ENCODE data around the gene NACAD. TPM values are rescaled to one million over a fixed set of nuclear protein-coding genes. Genes with fewer than 3 reads are reported as not detected.

The NACAD gene
- total RNA-seq, 2 experiments from 2014 or later: 0.10 to 0.21 TPM

DNA sequence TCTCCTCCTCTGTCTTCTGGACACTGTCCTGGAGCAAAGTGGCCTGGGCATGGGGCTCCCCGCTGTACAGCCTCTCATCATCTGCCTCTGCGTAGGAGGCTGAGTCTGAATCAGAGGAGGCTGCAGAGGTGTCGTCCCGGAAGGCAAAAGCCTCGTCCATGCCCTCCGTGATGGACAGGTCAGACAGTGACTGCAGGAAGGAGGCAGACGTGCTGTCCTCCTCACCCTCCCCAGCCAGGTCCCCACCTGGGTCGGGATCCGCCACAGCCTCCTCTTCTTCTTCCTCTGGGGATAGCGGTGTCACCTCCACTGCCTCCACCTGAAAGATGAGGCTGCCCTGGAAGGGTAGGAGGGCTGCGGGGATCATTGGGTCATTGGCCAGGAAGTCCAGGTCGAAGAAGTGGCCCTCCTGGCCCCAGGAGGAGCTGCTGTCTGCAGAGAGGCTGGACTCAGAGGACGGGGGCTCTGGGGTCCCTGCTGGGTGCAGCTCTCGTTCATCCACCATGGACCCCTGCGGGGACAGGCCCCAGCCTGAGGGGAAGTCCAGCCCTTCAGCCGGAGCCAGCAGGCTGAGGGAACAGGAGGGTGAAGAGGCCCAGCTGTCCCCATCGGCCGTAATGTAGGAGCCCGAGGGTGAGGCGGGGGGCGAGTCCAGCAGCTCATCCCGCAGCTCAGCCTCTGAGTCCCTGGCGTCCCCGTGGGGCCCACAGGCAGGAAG lies 3.7 kb downstream of the NACAD start:
- ChIA-PET CTCF (no interaction called here), POLR2A (no interaction called here)
- H3K27me3 Mint-ChIP-seq: peaks cover 11% of the 10 kb centered on the region
- H3K4me3 Mint-ChIP-seq: no peak overlapping the region
- no peak for DNase-seq
- intact Hi-C loops (cut with micrococcal nuclease): no loop called here
- no peaks in the 10 kb centered on the region for H3K36me3 Mint-ChIP-seq
- H3K4me1 Mint-ChIP-seq (ENCODE audit: low read depth): peaks cover 7% of the 10 kb centered on the region
- no peak overlapping the region for H3K27ac Mint-ChIP-seq
- H3K9me3 Mint-ChIP-seq: no peaks in the 10 kb centered on the region

DNA sequence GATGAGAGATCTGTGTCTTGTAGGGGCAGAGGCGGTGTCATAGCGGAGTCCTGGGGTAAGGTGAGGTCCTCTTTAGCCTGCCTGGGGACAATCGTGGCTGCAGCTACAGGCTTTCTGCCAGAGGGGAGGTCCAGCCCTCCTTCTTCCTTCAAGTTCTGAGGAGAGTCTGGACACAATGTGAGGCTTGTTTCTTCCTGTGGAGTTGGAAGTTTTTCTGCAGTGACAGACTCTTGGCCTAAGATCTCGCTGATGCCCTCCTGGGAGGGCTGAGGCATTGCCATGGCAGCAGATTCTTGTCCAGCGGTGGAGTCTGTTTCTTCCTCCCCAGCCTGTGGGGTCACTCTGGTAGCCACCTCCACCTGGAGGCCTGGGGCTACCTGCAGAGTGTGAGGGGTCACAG lies 4.4 kb downstream of the NACAD start:
- POLR2A ChIA-PET: no interaction called here

DNA sequence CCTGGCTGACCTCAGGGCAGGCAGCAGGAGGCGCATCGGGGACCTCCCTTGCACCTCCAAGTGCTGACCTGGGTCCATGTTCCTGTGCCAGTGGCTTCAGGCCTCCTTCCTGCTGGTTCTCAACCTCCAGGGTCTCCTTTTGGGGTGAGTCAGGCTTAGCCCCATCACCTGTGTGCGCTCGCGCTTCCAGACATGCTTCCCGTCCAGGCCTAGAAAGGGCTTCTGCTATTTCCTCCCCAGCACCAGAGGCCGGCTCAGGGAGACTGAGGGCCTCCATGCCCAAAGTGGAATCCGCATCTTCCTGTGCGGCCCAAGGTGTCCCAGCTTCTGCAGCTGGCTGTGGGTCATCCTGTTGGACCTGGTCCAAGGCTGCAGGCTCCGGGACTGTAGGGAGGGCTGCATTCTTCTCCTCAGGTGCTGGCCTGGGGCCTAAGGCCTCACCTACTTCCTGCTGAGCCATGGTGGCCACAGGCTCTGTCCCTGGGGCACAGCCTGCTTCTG lies 5.9 kb downstream of the NACAD start:
- no peaks in the 10 kb centered on the region for H3K36me3 Mint-ChIP-seq
- no peak overlapping the region for H3K4me3 Mint-ChIP-seq
- H3K27ac Mint-ChIP-seq: no peak overlapping the region
- intact Hi-C loops (cut with micrococcal nuclease): no loop called here
- H3K27me3 Mint-ChIP-seq: no peaks in the 10 kb centered on the region
- ChIA-PET CTCF (no interaction called here), POLR2A (no interaction called here)
- no peaks in the 10 kb centered on the region for H3K4me1 Mint-ChIP-seq (ENCODE audit: low read depth)
- H3K9me3 Mint-ChIP-seq: no peaks in the 10 kb centered on the region
- no peak for DNase-seq

More for the DNA sequence above, 4.4 kb downstream of the NACAD start:
- H3K27me3 Mint-ChIP-seq: peaks cover 4% of the 10 kb centered on the region
- CTCF ChIA-PET: no interaction called here
- no peak overlapping the region for H3K27ac Mint-ChIP-seq
- intact Hi-C loops (cut with micrococcal nuclease): no loop called here
- no peaks in the 10 kb centered on the region for H3K9me3 Mint-ChIP-seq
- no peak for DNase-seq
- H3K4me3 Mint-ChIP-seq: no peak overlapping the region
- peaks cover 4% of the 10 kb centered on the region for H3K4me1 Mint-ChIP-seq (ENCODE audit: low read depth)
- H3K36me3 Mint-ChIP-seq: no peaks in the 10 kb centered on the region

DNA sequence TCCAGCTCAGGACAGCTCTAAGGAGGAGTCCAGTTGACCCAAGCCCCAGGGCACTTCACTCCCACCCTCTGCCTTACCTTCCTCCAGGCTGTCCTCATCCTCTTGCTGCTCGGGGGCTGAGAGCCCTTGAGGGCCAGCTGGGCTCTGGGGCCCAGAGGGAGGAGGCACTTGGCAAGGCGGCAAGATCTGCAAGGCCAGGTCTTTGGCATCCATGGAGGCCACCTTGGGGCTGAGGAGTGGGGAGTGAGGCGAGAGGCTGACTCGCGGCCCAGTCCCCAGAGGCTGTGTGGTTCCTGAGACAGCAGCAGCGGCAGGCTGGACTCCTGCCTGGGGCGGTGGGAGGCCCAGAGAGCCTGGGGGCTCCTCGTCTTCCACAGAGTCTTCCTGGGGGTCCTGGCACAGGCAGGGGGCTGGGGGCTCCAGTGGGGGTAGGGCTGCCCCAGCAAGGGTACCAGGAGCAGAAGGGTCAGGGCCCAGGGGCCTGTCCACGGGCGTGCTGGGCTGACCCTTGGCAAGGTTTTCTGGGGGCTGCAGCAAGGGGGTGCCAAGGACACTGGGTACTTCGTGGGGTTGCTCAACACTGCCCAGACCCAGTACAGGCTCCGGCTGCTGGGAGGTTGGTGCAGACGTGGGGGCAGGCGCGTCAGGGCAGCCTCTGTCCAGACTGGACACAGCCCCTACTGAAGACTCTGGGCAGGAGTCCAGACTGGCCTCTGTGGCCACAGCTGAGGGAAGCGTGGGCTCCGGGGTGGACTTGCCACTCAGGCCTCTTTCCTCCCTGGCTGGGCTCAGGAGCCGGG lies 6.5 kb downstream of the NACAD start:
- CTCF ChIA-PET: interaction anchor here (1.4 kb wide), 1 partner anchor 54 kb away, joined by 5 read pairs; no protein-coding TSS in a partner anchor
- Mint-ChIP-seq H3K4me1 (ENCODE audit: low read depth) (no peaks in the 10 kb centered on the region), H3K4me3 (no peak overlapping the region), H3K27ac (no peak overlapping the region), H3K9me3 (no peaks in the 10 kb centered on the region), H3K36me3 (no peaks in the 10 kb centered on the region), H3K27me3 (no peaks in the 10 kb centered on the region)
- intact Hi-C loops (cut with micrococcal nuclease): no loop called here
- POLR2A ChIA-PET: no interaction called here
- DNase-seq: no peak

DNA sequence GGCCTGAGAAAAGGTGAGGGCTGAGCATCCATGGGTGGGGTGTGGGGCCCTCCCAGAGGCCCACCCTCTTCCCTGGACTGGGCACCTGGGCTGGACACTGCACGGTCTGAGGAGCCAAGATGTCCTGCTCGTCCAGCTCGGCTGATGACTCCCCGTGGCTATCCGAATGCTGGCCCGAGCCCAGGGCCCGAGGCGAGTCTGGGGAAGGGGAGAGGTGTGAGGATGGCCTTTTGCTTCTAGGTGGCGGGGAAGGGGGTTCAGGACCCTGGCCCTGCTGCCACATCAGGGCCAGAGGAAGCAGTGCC lies 7.1 kb downstream of the NACAD start:
- no peak for DNase-seq
- Mint-ChIP-seq H3K36me3 (no peaks in the 10 kb centered on the region), H3K4me1 (ENCODE audit: low read depth) (no peaks in the 10 kb centered on the region), H3K27ac (no peak overlapping the region), H3K4me3 (no peak overlapping the region), H3K27me3 (no peaks in the 10 kb centered on the region), H3K9me3 (no peaks in the 10 kb centered on the region)
- intact Hi-C loops (cut with micrococcal nuclease): no loop called here
- CTCF ChIA-PET: interaction anchor here (1.4 kb wide), 1 partner anchor 55 kb away, joined by 5 read pairs; no protein-coding TSS in a partner anchor
- POLR2A ChIA-PET: no interaction called here

DNA sequence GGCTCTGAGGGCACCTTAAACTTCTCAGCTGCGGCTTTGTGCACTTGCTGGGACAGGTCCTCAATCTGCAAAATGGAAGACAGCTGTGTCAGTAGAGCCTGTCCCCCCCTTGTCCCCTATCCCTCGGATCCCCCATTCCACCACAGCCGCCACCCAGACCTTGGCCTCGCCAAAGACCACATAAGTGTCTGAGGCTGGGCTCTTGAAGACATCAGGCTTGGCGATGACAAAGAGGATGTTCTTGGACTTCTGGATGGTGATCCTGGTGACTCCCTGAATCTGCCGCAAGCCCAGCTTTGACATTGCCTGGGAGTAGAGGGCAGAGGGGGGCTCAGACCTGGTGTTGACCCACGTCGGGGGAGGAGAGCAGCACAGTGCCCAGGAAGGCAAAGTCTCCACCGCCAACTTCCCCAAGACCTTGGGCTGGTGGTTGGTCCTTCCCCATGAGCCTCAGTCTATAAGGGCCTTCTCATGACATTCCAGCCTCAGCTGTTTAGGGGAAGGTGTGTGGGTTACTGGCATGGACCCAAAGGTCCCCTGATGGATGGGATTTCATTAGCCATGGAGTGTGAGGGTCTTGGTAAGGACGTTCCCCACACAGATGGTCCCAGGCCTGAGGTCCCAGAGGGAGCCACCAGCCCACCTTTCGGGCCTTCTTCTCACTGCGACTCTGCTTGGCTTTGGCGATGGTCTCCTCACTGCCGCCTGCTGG lies 7.7 kb downstream of the NACAD start:
- H3K27me3 Mint-ChIP-seq: no peaks in the 10 kb centered on the region
- intact Hi-C loops (cut with micrococcal nuclease): no loop called here
- no peak overlapping the region for H3K27ac Mint-ChIP-seq
- CTCF ChIA-PET: interaction anchor here (1.4 kb wide), 1 partner anchor 55 kb away, joined by 5 read pairs; no protein-coding TSS in a partner anchor
- peaks cover 3% of the 10 kb centered on the region for H3K36me3 Mint-ChIP-seq
- POLR2A ChIA-PET: interaction anchor here (0.6 kb wide), 1 partner anchor 283 kb away, joined by 3 read pairs; no protein-coding TSS in a partner anchor
- no peak for DNase-seq
- H3K4me3 Mint-ChIP-seq: no peak overlapping the region
- no peaks in the 10 kb centered on the region for H3K4me1 Mint-ChIP-seq (ENCODE audit: low read depth)
- H3K9me3 Mint-ChIP-seq: no peaks in the 10 kb centered on the region

DNA sequence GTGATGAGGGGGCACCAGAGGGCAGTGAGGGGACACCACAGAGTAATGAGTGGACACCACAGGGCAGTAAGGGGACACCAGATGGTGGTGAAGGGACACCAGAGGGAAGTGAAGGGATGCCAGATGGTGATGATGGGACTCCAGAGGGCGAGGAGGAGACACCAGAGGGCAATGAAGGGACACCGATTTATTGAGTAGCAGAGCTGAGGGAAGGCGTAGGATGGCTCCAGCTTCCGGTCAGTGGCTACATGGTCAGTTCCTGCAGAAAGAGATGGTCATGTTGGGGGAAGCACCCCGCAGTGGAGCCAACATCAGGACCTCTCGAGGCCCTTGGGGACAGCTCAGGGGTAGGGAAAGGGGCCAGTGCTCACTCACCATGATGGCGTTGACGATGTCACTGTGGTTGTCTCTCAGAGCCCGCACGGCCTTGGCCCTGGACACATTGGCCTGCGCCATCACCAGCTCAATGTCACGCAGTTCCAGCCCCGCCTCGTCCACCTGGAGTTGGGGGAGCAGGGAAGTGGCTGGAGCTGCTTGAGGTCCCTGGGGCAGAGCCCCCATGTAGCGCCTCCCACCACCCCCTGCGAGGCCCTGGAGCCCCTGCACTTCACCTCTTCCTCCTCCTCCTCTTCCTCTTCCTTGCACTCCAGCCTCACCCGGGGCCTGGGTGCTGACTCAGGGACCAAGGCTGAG lies 8.4 kb downstream of the NACAD start:
- POLR2A ChIA-PET: interaction anchor here (0.6 kb wide), 1 partner anchor 282 kb away, joined by 3 read pairs; no protein-coding TSS in a partner anchor
- H3K27me3 Mint-ChIP-seq: no peaks in the 10 kb centered on the region
- no peak overlapping the region for H3K4me3 Mint-ChIP-seq
- no peaks in the 10 kb centered on the region for H3K4me1 Mint-ChIP-seq (ENCODE audit: low read depth)
- H3K27ac Mint-ChIP-seq: no peak overlapping the region
- CTCF ChIA-PET: interaction anchor here (1.4 kb wide), 1 partner anchor 56 kb away, joined by 5 read pairs; no protein-coding TSS in a partner anchor
- H3K36me3 Mint-ChIP-seq: peaks cover 7% of the 10 kb centered on the region
- no peak for DNase-seq
- no peaks in the 10 kb centered on the region for H3K9me3 Mint-ChIP-seq
- intact Hi-C loops (cut with micrococcal nuclease): no loop called here

DNA sequence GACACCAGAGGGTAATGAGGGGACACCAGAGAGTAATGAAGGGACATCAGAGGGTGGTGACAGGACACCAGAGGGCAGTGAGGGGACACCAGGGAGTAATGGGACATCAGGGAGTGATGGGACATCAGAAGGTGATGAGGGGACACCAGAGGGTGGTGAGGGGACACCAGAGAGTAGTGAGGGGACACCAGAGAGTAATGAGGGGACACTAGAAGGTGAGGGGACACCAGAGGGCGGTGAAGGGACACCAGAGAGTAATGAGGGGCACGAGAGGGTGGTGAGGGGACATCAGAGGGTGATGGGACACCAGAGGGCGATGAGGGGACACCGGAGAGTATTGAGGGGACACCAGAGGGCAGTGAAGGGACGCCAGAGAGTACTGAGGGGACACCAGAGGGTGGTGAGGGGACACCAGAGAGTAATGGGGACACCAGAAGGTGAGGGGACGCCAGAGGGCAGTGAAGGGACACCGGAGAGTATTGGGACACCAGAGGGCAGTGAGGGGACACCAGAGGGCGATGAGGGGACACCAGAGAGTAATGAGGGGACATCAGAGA lies 10.6 kb downstream of the NACAD start:
- ChIA-PET CTCF (no interaction called here), POLR2A (no interaction called here)
- Mint-ChIP-seq H3K4me3 (no peak overlapping the region), H3K27me3 (no peaks in the 10 kb centered on the region), H3K9me3 (no peaks in the 10 kb centered on the region), H3K4me1 (ENCODE audit: low read depth) (peaks cover 2% of the 10 kb centered on the region), H3K36me3 (peaks cover 22% of the 10 kb centered on the region), H3K27ac (no peak overlapping the region)
- intact Hi-C loops (cut with micrococcal nuclease): no loop called here
- DNase-seq: peak; percentile 8

DNA sequence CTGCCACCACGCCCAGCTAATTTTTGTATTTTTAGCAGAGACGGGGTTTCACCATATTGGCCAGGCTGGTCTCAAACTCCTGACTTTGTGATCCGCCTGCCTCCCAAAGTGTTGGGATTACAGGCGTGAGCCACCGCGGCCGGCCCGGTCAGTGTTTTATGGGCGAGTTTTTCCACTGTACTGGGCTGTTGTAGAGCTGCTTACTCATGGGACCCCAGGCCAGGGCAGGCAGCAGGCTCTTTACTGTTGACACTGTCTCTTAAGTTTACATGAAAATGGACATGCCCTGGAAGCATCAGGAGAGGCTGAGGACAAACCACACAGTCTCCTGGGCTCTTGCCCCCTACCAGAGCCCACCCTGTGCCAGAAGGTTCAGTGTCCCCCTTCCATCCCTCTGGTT lies 11.2 kb downstream of the NACAD start:
- ChIA-PET POLR2A (no interaction called here), CTCF (no interaction called here)
- peaks cover 28% of the 10 kb centered on the region for H3K36me3 Mint-ChIP-seq
- H3K27ac Mint-ChIP-seq: no peak overlapping the region
- peaks cover 7% of the 10 kb centered on the region for H3K4me1 Mint-ChIP-seq (ENCODE audit: low read depth)
- peak; percentile 5 for DNase-seq
- H3K9me3 Mint-ChIP-seq: no peaks in the 10 kb centered on the region
- H3K27me3 Mint-ChIP-seq: no peaks in the 10 kb centered on the region
- intact Hi-C loops (cut with micrococcal nuclease): no loop called here
- no peak overlapping the region for H3K4me3 Mint-ChIP-seq

DNA sequence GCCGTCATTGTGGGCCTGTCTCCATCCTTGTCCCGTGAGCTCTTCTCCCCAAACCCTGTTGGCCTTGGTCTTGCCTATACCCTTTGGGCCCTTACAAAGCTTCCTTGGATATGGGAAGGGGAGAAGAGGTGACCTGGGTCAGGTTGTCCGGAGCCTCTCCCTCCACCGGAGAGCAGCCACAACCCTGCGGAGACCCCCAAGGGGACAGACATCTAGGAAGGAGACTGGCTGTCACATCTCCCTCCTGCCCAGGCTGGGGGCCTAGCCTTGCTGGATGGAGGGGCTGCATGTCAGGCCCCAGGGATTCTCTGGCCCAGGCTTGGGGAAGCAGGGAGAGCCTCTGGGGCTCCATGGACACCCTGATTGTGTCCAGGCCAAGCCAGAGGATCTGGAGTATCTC lies 11.8 kb downstream of the NACAD start:
- ChIA-PET CTCF (no interaction called here), POLR2A (no interaction called here)
- H3K36me3 Mint-ChIP-seq: peaks cover 30% of the 10 kb centered on the region
- intact Hi-C loops (cut with micrococcal nuclease): no loop called here
- H3K27ac Mint-ChIP-seq: no peak overlapping the region
- peak; percentile 5 for DNase-seq
- H3K9me3 Mint-ChIP-seq: no peaks in the 10 kb centered on the region
- no peak overlapping the region for H3K4me3 Mint-ChIP-seq
- H3K4me1 Mint-ChIP-seq (ENCODE audit: low read depth): peaks cover 7% of the 10 kb centered on the region
- H3K27me3 Mint-ChIP-seq: no peaks in the 10 kb centered on the region

DNA sequence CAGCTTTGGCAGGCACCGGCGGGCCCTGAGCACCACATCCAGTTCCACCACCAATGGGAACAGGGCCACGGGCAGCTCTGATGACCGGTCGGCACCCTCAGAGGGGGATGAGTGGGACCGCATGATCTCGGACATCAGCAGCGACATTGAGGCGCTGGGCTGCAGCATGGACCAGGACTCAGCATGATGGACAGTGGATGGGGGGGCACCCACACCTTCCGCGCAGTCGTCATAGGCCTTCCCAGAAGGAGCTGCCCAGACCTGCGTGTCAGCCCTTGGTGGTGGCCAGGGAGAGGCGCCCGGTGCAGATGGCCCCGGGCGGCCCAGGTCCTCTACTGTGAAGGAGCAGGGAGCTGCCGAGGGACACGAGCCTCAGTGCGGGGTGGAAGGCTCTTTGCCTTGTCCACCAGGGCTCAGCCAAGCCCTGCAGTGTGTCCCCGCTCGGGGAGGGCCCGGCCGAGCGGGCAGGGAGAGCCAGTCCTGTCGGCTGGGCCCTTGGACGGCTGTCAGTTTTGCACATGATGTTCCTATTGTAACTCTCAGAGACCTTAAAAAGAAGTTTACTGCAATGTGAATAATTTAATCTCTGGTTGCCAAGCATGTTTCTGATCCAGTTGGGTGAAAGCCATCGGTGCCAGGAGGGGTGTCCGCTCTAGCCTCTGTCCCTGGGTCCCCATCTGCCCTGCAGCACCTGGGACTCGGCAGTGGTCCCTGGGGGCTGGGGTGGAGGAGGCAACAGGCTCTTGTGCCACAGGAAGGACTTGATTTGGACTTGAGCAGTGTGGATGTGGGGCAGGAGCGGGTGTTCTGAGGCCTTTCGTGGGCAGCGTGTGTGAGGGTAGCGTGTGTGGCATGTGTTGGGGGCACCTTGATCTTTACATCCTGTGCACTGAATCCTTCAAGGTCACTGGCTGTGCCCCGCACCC lies 12.6 kb downstream of the NACAD start:
- H3K4me1 Mint-ChIP-seq (ENCODE audit: low read depth): peaks cover 7% of the 10 kb centered on the region
- intact Hi-C loops (cut with micrococcal nuclease): no loop called here
- CTCF ChIA-PET: no interaction called here
- peaks cover 31% of the 10 kb centered on the region for H3K36me3 Mint-ChIP-seq
- DNase-seq: no peak
- no peak overlapping the region for H3K27ac Mint-ChIP-seq
- H3K4me3 Mint-ChIP-seq: no peak overlapping the region
- POLR2A ChIA-PET: no interaction called here
- H3K27me3 Mint-ChIP-seq: no peaks in the 10 kb centered on the region
- H3K9me3 Mint-ChIP-seq: no peaks in the 10 kb centered on the region

Measured in activated CD4-positive, alpha-beta memory T cell treated with anti-CD3 and anti-CD28 coated beads for 36 hours (primary cell).